Right atrium auricular region (tissue), 2 donors: ENCODE results near the gene FNBP1L. TPM values are rescaled to one million over a fixed set of nuclear protein-coding genes. Genes with fewer than 3 reads are reported as not detected.

ENCODE experiments used
- DNase-seq: peaks from one replicate; pipeline ENCODE4 v3.0.0-alpha.2; 2019; ENCODE audit warnings: low spot score
- H3K27ac ChIP-seq, 2 donors: fragments of 200-600 bp; sonication (generic); 1 replicate in 1 of 2; 2 replicates in 1 of 2; pipeline ENCODE4 v1.5.1; 2016 to 2019
- H3K27me3 ChIP-seq, 2 donors: fragments of 200-600 bp; sonication (generic); one replicate each; pipeline versions ENCODE4 v1.5.1 to v1.6.0; 2017 to 2019
- H3K36me3 ChIP-seq: fragments of 200-600 bp; sonication (generic); one replicate; pipeline ENCODE4 v1.5.1; 2016
- H3K4me1 ChIP-seq, 2 donors: fragments of 200-600 bp; sonication (generic); one replicate each; pipeline versions ENCODE4 v1.5.1 to v1.6.0; 2017 to 2019
- H3K4me3 ChIP-seq, 2 donors: fragments of 200-600 bp; sonication (generic); 1 replicate in 1 of 2; 2 replicates in 1 of 2; pipeline ENCODE4 v1.5.1; 2017 to 2019; ENCODE audit warnings: mild to moderate bottlenecking in 1 of 2, moderate library complexity in 1 of 2
- H3K9me3 ChIP-seq, 2 donors: fragments of 200-600 bp; sonication (generic); one replicate each; pipeline ENCODE4 v1.5.1; 2019
- total RNA-seq, 2 donors: library from RNA; depleted of rRNA; stranded (reverse); fragments of >200 nt; gene quantifications; one replicate each; pipeline ENCODE4 v1.1.0, GENCODE V29; 2016
- TF ChIP-seq, protein P1 (sequence below), 2 donors: fragments of 200-600 bp; sonication (generic); IDR thresholded peaks; one replicate each; pipeline ENCODE4 v1.5.1; 2019; ENCODE audit warnings: antibody characterized with exemption in 2 of 2

FNBP1L gene
- total RNA-seq, 2 donors from 2014 or later, result 13.9 to 17.8 TPM

DNA sequence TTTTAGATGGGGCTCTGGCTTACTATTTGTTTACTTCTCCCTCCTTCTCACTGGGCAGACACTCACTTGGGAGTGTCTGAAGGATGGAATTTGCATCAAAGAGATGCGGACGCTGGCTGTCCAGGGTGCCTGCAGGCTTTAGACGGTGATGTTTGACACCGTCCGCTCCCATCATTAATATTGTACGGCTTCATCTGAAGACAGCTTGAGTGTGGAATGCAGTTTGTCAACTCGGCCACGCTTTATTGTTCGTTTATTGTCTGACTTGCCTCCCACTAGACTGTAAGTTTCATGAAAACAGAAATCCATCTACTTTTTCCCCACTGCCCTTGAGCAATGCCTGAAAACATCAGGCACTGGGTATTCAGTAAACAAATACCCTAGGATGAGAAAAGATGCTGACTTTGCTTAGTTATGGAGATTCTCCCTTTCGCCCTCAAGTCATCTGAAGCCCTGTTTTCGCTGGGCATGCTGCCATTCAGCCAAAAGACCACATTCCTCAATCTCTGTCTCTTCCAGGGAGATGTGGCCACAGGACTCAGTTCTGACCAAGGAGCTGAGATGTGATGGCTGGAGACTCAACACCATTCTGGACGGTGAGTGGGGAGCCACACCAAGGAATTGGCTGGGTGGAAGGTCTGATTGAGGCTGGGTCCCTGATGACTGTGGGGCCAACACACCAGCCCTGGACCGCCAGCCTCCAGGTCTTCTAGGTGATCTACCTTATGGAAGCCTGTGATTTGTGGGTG, 146.1 kb downstream of the FNBP1L start:
- H3K9me3 ChIP-seq, result no peaks in the 10 kb centered on the region
- DNase-seq, result no peak
- H3K27ac ChIP-seq, result no peak overlapping the region
- no peaks in the 10 kb centered on the region for H3K27me3 ChIP-seq
- no peak overlapping the region for H3K4me3 ChIP-seq
- peaks cover 0 to 66% of the 10 kb centered on the region in 2 donors for H3K4me1 ChIP-seq
- TF ChIP-seq, protein P1, sequence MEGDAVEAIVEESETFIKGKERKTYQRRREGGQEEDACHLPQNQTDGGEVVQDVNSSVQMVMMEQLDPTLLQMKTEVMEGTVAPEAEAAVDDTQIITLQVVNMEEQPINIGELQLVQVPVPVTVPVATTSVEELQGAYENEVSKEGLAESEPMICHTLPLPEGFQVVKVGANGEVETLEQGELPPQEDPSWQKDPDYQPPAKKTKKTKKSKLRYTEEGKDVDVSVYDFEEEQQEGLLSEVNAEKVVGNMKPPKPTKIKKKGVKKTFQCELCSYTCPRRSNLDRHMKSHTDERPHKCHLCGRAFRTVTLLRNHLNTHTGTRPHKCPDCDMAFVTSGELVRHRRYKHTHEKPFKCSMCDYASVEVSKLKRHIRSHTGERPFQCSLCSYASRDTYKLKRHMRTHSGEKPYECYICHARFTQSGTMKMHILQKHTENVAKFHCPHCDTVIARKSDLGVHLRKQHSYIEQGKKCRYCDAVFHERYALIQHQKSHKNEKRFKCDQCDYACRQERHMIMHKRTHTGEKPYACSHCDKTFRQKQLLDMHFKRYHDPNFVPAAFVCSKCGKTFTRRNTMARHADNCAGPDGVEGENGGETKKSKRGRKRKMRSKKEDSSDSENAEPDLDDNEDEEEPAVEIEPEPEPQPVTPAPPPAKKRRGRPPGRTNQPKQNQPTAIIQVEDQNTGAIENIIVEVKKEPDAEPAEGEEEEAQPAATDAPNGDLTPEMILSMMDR (IDR thresholded peaks at IDR 0.05), result no peak
- peaks cover 10% of the 10 kb centered on the region for H3K36me3 ChIP-seq

DNA sequence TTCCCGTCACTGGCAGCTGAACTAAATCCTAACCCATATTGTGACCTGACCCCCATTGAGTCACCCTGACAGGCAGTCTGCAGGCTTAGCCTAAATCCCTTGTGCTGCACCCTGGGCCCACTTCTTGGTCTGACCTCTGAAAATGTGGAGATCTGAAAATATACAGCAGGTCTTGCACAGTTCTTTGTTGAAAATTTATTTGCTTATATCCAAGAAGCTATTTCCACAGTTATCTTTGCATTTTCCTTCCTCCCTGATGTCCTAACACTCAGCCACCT, 146.6 kb downstream of the FNBP1L start:
- Histone ChIP-seq H3K27ac (no peak overlapping the region), H3K36me3 (peaks cover 5% of the 10 kb centered on the region), H3K9me3 (no peaks in the 10 kb centered on the region), H3K27me3 (no peaks in the 10 kb centered on the region), H3K4me1 (peaks cover 0 to 69% of the 10 kb centered on the region in 2 donors), H3K4me3 (no peak overlapping the region)
- no peak for DNase-seq
- TF ChIP-seq, protein P1 (IDR thresholded peaks at IDR 0.05), result no peak

DNA sequence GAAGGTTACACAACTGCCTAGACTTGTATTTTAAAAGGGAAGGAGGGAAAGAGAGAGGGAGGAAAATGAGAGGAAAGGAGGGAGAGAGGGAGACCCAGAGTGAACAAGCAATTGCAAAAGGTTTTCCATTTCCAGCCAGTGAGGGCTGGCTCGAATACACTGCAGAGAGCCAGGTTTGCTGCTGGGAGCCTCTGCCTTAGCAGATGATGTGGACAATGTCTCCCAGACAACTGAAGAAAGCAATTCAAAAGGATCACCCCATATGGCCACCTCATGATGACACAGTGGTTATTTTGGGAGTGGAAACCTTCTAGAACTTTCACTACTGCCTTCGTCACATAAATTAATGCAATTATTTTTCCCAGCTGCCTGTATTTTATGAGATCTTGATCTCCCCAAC, 147.3 kb downstream of the FNBP1L start:
- no peak overlapping the region for H3K4me3 ChIP-seq
- TF ChIP-seq, protein P1 (IDR thresholded peaks at IDR 0.05), result no peak
- no peak for DNase-seq
- H3K9me3 ChIP-seq, result no peaks in the 10 kb centered on the region
- no peaks in the 10 kb centered on the region for H3K27me3 ChIP-seq
- peaks cover 0 to 76% of the 10 kb centered on the region in 2 donors for H3K4me1 ChIP-seq
- H3K36me3 ChIP-seq, result no peaks in the 10 kb centered on the region
- no peak overlapping the region for H3K27ac ChIP-seq

DNA sequence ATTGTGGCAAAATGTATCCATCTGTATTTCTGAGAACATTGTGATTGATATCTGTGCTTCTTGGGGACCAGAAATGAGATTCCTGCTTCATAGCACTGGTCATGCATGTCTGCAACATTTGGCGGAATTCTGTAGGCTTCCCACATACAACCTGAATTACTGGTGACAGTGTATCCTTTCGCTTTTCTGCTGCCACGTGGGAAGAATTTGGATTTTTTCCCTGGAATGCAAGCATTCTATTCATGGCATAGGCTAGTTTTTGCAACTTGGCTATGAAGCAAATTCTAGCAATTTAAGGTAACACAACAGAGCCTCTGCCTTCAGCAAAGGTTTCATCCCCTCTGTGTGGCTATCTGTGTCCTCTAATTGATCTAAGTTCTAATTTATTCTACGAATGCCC, 147.8 kb downstream of the FNBP1L start:
- Histone ChIP-seq H3K4me3 (no peak overlapping the region), H3K27me3 (no peaks in the 10 kb centered on the region), H3K36me3 (no peaks in the 10 kb centered on the region), H3K27ac (no peak overlapping the region), H3K9me3 (no peaks in the 10 kb centered on the region), H3K4me1 (peaks cover 0 to 81% of the 10 kb centered on the region in 2 donors)
- TF ChIP-seq, protein P1 (IDR thresholded peaks at IDR 0.05), result no peak
- no peak for DNase-seq

DNA sequence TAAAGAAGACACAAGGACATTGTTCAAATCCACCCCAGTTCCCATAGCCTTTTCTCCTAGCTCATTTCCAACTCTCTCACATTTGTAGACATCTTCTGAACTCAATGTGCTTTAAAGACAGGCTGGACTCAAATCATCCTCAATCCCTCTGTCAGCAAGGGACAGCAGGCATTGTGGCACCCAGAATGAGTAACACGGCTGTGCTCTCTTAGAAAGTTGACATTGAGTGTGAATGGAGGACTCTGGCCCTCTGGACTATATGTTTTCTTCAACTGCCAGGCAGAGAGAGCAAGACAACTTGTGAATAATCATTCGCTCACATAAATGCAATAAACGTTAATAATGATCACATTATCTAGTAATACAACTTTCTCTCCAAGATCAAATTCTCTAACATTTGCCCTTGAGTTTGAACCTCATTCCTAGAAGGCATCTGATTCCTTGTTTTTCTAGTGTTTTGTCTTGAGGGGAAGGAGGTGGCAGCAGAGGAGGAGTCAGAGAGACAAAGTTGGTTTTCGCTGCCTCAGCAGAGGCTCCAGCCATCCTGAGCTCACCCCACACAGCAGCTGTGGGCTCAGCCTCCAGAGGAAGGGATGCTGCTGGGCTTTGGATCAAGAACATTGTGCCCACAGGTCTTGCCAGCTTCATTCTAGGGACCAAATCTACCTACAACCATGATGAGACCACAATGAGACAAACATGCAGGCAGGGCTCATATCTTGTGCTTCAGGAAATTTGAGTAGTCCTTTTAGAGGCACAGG, 148.6 kb downstream of the FNBP1L start:
- Histone ChIP-seq H3K9me3 (no peaks in the 10 kb centered on the region), H3K4me1 (peaks cover 0 to 81% of the 10 kb centered on the region in 2 donors), H3K27ac (no peak overlapping the region)

More for the DNA sequence above, 148.6 kb downstream of the FNBP1L start:
- Histone ChIP-seq H3K27me3 (no peaks in the 10 kb centered on the region), H3K4me3 (no peak overlapping the region), H3K36me3 (no peaks in the 10 kb centered on the region)
- TF ChIP-seq, protein P1 (IDR thresholded peaks at IDR 0.05), result no peak
- no peak for DNase-seq
